HepG2 (cell line): ENCODE data around the gene ATRAID. TPM values are rescaled to one million over a fixed set of nuclear protein-coding genes. Genes with fewer than 3 reads are reported as not detected.

ENCODE experiments used
- BRCA1 ChIP-seq: sonication (generic); formaldehyde crosslinking; IDR thresholded peaks from 2 replicates; pipeline ENCODE4 v1.4.0; 2020; ENCODE audit warnings: missing genetic modification reagents
- BRD4 ChIP-seq: sonication (generic); formaldehyde crosslinking; IDR thresholded peaks from 2 replicates; pipeline ENCODE4 v1.4.0; 2020; ENCODE audit warnings: missing genetic modification reagents
- DDIT3 ChIP-seq: sonication (generic); formaldehyde crosslinking; IDR thresholded peaks from 2 replicates; pipeline ENCODE4 v1.4.0; 2020; ENCODE audit warnings: mild to moderate bottlenecking, missing genetic modification reagents
- GPBP1L1 ChIP-seq: sonication (generic); formaldehyde crosslinking; IDR thresholded peaks from 2 replicates; pipeline ENCODE4 v1.5.0; 2020; ENCODE audit warnings: mild to moderate bottlenecking, missing genetic modification reagents
- GZF1 ChIP-seq: sonication (generic); formaldehyde crosslinking; IDR thresholded peaks from 2 replicates; pipeline ENCODE4 v1.5.1; 2020; ENCODE audit warnings: mild to moderate bottlenecking, missing genetic modification reagents
- HHEX ChIP-seq: IDR thresholded peaks from 2 replicates; pipeline ENCODE4 v1.6.1; 2016; ENCODE audit warnings: control low read depth
- IKZF4 ChIP-seq: sonication (generic); formaldehyde crosslinking; IDR thresholded peaks from 2 replicates; pipeline ENCODE4 v1.5.1; 2020; ENCODE audit warnings: borderline replicate concordance, mild to moderate bottlenecking, low read depth, missing genetic modification reagents; ENCODE audit errors: not compliant biosample characterization
- JUNB ChIP-seq: sonication (generic); formaldehyde crosslinking; IDR thresholded peaks from 2 replicates; pipeline ENCODE4 v1.8.0; 2022; ENCODE audit warnings: missing genetic modification reagents, mild to moderate bottlenecking, borderline replicate concordance
- MXI1 ChIP-seq: IDR thresholded peaks from 3 replicates; pipeline ENCODE4 v1.6.1; 2012; ENCODE audit warnings: low read depth, low read length, inconsistent platforms, borderline replicate concordance
- PAF1 ChIP-seq: IDR thresholded peaks from 2 replicates; pipeline ENCODE4 v1.6.1; 2016; ENCODE audit warnings: missing genetic modification reagents, missing compliant biosample characterization
- RFX5 ChIP-seq: IDR thresholded peaks from 2 replicates; pipeline ENCODE4 v1.6.1; 2011; ENCODE audit warnings: low read depth, low read length, improper control_type of control experiment
- SRF ChIP-seq: IDR thresholded peaks from 2 replicates; pipeline ENCODE4 v1.6.1; 2011; ENCODE audit warnings: mild to moderate bottlenecking, low read depth, low read length, moderate library complexity
- SRY ChIP-seq: sonication (generic); formaldehyde crosslinking; IDR thresholded peaks from 2 replicates; pipeline ENCODE4 v1.8.0; 2022; ENCODE audit warnings: mild to moderate bottlenecking, missing genetic modification reagents
- SYNCRIP ChIP-seq: fragments of 200-400 bp; formaldehyde crosslinking; IDR thresholded peaks from 2 replicates; pipeline ENCODE4 v1.6.1; 2018; ENCODE audit warnings: mild to moderate bottlenecking, low read depth, low read length; ENCODE audit not compliant: insufficient read depth
- TARDBP ChIP-seq: sonication (generic); formaldehyde crosslinking; IDR thresholded peaks from 2 replicates; pipeline ENCODE4 v1.8.0; 2022; ENCODE audit warnings: mild to moderate bottlenecking, missing genetic modification reagents
- ZBTB38 ChIP-seq: sonication (generic); formaldehyde crosslinking; IDR thresholded peaks from 2 replicates; pipeline ENCODE4 v1.5.1; 2020; ENCODE audit warnings: mild to moderate bottlenecking, missing genetic modification reagents
- ZBTB4 ChIP-seq: sonication (generic); formaldehyde crosslinking; IDR thresholded peaks from 2 replicates; pipeline ENCODE4 v1.4.0; 2020; ENCODE audit warnings: missing genetic modification reagents, mild to moderate bottlenecking, borderline replicate concordance
- ZC3H13 ChIP-seq: sonication (generic); formaldehyde crosslinking; IDR thresholded peaks from 2 replicates; pipeline ENCODE4 v1.8.1; 2023; ENCODE audit warnings: mild to moderate bottlenecking, missing genetic modification reagents, moderate library complexity
- ZNF143 ChIP-seq: sonication (generic); formaldehyde crosslinking; IDR thresholded peaks from 2 replicates; pipeline ENCODE4 v1.4.0; 2020; ENCODE audit warnings: missing genetic modification reagents
- ZNF230 ChIP-seq: sonication (generic); formaldehyde crosslinking; IDR thresholded peaks from 2 replicates; pipeline ENCODE4 v1.4.0; 2020; ENCODE audit warnings: mild to moderate bottlenecking, missing genetic modification reagents
- ZNF430 ChIP-seq: sonication (generic); formaldehyde crosslinking; IDR thresholded peaks from 2 replicates; pipeline ENCODE4 v1.9.0; 2021; ENCODE audit warnings: mild to moderate bottlenecking, missing genetic modification reagents
- polyA plus RNA-seq, 8 experiments: library from polyadenylated mRNA; depleted of rRNA in 3 of 8; stranded (reverse) in 7 of 8; unstranded in 1 of 8; fragments of >200 nt; fragmentation: Illumina TruSeq in 4 of 8; extraction: Trizol in 4 of 8; gene quantifications; 2 replicates each; pipeline versions ENCODE4 v1.2.1 to v1.2.3, GENCODE V29; 2011 to 2016; ENCODE audit warnings: low read depth in 4 of 8, missing spikeins in 1 of 8, mixed read lengths in 1 of 8; ENCODE audit not compliant: insufficient read depth in 1 of 8
- total RNA-seq, 5 experiments: library from RNA; depleted of rRNA; stranded (reverse); fragments of >200 nt; fragmentation: Illumina TruSeq; extraction: Trizol; gene quantifications; 2 replicates each; pipeline ENCODE4 v1.2.3, GENCODE V29; 2016; ENCODE audit warnings: low read depth in 1 of 5
- TF ChIP-seq, protein P1 (sequence below): sonication (generic); formaldehyde crosslinking; IDR thresholded peaks from 2 replicates; pipeline ENCODE4 v1.4.0; 2020; ENCODE audit warnings: missing genetic modification reagents
- TF ChIP-seq, protein P2 (sequence below): sonication (generic); formaldehyde crosslinking; IDR thresholded peaks from 2 replicates; pipeline ENCODE4 v1.4.0; 2020; ENCODE audit warnings: missing genetic modification reagents

ATRAID gene
- total and polyA plus RNA-seq, 2 of the 13 experiments (the other 11 are each of a cell fraction or from before 2014, with no cell fraction given) = 207 to 382 TPM

DNA sequence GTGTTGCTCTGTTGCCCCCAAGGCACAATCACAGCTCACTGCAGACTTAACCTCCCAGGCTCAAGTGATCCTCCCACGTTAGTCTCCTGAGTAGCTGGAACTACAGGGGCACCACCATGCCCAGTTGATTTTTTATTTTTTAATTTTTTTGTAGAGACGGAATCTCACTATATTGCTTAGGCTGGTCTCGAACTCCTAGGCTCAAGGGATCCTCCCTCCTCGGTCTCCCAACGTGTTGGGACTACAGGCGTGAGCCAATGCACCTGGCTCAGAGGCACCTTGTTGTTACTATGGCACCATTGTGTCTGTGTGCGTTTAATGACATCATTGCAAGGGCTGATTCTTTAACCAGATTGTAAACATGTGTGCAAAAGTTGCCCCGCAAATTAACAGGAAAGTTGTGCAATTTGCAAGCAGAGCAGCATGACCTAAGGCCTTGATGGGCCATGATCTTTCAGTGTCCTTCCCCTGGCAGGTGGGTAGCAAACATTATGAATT is 40.4 kb upstream of the ATRAID start (continued):
- TF ChIP-seq ZBTB38 (CRISPR knock-in tag) = peak; percentile 99
- peak; percentile 72; the same call in 1 of the 2 replicates for TF ChIP-seq ZC3H13 (CRISPR knock-in tag)
- TF ChIP-seq, protein P1, sequence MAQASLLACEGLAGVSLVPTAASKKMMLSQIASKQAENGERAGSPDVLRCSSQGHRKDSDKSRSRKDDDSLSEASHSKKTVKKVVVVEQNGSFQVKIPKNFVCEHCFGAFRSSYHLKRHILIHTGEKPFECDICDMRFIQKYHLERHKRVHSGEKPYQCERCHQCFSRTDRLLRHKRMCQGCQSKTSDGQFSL = no peak
- TF ChIP-seq BRCA1 = peak; percentile 80; the same call in 1 of the 2 replicates
- TF ChIP-seq MXI1 = peak; percentile 89; the same call in 2 of the 3 replicates
- TF ChIP-seq JUNB (CRISPR knock-in tag) = no peak
- TF ChIP-seq IKZF4 (CRISPR knock-in tag) = no peak
- TF ChIP-seq SYNCRIP = no peak
- no peak for TF ChIP-seq DDIT3 (CRISPR knock-in tag)
- TF ChIP-seq SRY (CRISPR knock-in tag) = 0 out of 2 replicates have a peak, but pooled peaks have one; percentile 61
- no peak for TF ChIP-seq GPBP1L1 (CRISPR knock-in tag)
- peak; percentile 78 for TF ChIP-seq ZBTB4 (CRISPR knock-in tag)
- TF ChIP-seq BRD4 (CRISPR knock-in tag) = peak; percentile 74
- no peak for TF ChIP-seq GZF1 (CRISPR knock-in tag)
- peak; percentile 94; the same call in 1 of the 2 replicates for TF ChIP-seq TARDBP (CRISPR knock-in tag)
- TF ChIP-seq, protein P2, sequence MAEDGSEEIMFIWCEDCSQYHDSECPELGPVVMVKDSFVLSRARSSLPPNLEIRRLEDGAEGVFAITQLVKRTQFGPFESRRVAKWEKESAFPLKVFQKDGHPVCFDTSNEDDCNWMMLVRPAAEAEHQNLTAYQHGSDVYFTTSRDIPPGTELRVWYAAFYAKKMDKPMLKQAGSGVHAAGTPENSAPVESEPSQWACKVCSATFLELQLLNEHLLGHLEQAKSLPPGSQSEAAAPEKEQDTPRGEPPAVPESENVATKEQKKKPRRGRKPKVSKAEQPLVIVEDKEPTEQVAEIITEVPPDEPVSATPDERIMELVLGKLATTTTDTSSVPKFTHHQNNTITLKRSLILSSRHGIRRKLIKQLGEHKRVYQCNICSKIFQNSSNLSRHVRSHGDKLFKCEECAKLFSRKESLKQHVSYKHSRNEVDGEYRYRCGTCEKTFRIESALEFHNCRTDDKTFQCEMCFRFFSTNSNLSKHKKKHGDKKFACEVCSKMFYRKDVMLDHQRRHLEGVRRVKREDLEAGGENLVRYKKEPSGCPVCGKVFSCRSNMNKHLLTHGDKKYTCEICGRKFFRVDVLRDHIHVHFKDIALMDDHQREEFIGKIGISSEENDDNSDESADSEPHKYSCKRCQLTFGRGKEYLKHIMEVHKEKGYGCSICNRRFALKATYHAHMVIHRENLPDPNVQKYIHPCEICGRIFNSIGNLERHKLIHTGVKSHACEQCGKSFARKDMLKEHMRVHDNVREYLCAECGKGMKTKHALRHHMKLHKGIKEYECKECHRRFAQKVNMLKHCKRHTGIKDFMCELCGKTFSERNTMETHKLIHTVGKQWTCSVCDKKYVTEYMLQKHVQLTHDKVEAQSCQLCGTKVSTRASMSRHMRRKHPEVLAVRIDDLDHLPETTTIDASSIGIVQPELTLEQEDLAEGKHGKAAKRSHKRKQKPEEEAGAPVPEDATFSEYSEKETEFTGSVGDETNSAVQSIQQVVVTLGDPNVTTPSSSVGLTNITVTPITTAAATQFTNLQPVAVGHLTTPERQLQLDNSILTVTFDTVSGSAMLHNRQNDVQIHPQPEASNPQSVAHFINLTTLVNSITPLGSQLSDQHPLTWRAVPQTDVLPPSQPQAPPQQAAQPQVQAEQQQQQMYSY (CRISPR knock-in tag) = no peak
- no peak for TF ChIP-seq HHEX (CRISPR knock-in tag)
- TF ChIP-seq ZNF430 = no peak
- TF ChIP-seq SRF = no peak
- no peak for TF ChIP-seq PAF1 (CRISPR knock-in tag)
- 0 out of 2 replicates have a peak, but pooled peaks have one; percentile 28 for TF ChIP-seq ZNF143 (CRISPR knock-in tag)
- no peak for TF ChIP-seq RFX5
- TF ChIP-seq ZNF230 (CRISPR knock-in tag) = no peak; the same call in 1 of the 2 replicates
